Mucosa of gallbladder (tissue), 1 donor: Measurements from ENCODE around the gene INPP4B. TPM values are rescaled to one million over a fixed set of nuclear protein-coding genes. Genes with fewer than 3 reads are reported as not detected.

Experiments used
- DNase-seq: peaks from one replicate; pipeline ENCODE4 v3.0.0-alpha.2; 2020; ENCODE audit warnings: low spot score
- total RNA-seq: library from RNA; stranded (reverse); gene quantifications from one replicate; pipeline ENCODE4 v1.2.1, GENCODE V29; 2021
- donor health status: DM: no; HTN: no; CAD: no.

INPP4B gene
- total RNA-seq, 1 donor from 2014 or later = 16.0 TPM

GRCh38 chr4:141999446-142000143 is 846.5 kb downstream of the INPP4B start:
- DNase-seq = no peak

GRCh38 chr4:141995056-141995455 is 851.0 kb downstream of the INPP4B start:
- no peak for DNase-seq

GRCh38 chr4:141977433-141977832 is 868.7 kb downstream of the INPP4B start:
- no peak for DNase-seq
